CD4-positive, alpha-beta T cell treated with Interferon gamma for 1 hour (primary cell): ENCODE measurements around the gene ARSB.
"Not testable (repeated sequence)": the region's sequence is repeated elsewhere in the genome, so short reads cannot be mapped to it uniquely, and the experiment has no call there.

Experiments used
- DNase-seq: peaks from one replicate; pipeline ENCODE4 v3.0.0-alpha.2; 2020

Gene ARSB

DNA sequence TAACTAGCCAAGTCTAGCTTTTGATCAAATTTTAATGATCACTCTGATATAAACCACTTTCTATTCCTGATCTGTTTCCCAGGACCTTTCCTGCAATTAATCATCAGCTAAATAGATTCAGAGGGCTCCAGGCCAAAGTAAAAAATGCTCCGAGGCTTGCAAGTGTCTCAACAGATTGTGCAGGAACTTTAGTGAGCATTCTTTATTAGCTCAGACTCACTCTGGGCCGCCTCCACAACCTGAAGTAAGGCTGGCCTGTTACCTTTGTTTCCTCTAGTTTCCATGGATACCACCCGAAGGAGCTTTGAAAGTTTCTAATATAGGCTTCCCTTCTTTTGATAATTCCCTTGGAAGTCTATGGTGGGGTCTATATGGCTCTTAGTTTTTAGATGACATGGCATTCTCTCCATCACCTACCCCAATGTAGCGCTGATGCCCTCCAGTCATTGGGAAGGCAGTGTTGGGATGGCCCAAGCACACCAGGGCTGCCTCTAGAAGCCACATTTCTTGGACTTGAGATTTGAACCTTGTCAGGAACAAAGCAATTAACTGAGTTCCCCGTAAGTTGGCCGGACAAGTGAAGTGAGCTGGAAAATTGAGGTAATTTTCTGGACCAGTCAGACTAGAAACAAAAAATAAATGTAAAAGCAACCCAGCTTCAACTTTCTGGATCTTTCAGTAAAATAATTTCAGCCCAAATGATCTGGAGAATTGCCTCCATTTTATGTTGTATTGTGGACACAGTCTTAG, 238.9 kb downstream of the ARSB start:
- DNase-seq, result no peak

DNA sequence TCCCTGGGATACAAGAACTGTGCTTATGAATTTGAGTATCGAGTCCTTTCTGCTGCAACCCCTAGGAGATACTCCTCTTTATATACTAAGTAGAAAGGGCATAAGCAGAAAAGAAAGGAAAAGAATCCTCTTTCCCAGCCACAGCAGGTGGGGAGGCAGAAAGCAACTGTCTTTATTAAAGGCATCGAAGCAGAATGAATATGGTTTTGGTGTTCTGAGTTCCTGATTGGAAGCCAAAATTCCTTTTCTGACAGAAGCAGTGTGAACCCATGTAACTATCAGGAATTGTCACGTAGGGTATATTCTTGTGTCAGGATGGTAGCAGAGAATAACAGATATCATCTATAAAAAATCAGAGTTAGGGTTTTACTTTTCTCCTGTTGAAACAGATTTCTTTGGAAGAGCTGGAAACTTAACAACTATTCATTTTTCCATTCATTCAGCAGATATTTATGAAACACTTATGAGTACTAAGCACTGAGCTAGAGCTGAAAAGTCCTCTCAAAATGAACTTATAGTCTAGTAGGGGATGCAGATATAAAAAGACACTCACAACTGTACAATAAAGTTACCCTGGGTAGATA, 240.1 kb downstream of the ARSB start:
- DNase-seq, result no peak

DNA sequence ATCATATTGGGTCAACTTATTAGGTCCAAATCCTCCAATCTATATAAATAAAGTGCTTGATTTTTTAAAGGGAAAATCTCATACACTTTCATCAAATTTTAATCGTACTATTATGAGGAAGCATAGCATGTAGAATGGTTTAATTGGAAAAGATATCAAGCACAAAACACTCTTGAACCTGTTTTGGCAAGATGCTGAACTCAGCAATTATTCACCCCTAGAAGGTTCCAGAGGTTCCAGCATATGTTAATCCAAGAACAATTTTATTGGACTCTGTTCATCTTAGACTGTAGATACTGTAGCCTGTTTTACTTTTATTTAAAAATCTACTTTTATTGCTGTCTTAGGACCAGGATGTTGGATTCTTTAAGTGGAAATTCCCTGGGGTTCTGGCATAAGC, 244.1 kb downstream of the ARSB start:
- no peak for DNase-seq

DNA sequence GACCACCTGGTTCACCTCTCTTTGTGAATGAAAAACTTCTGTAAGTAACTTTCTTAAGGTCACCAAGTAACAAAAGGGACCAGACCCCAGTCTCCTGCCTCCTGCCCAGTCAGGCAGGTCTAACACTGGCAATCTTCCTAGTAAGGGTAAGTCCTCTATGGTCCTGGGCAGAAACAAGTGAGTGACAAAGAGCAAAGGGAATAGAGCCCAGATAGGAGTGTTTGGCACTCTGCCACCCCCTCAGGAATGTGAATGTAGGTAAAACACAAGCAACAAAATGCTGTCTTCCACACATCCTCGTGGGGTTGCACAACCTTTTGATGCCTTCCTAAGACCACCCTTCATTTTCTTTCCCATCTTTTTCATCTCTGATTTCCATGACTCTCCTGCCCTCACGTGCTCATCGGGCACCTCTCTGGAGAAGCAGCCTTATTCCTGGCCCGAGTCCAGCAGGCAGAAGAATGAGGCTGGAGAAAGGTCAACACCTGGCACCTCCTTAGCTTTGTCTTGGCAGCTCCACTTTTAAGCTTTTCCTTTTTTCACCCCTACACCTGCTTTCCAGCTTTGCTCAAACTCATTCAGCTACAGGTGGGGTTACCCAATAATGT, 246.3 kb downstream of the ARSB start:
- DNase-seq, result no peak

DNA sequence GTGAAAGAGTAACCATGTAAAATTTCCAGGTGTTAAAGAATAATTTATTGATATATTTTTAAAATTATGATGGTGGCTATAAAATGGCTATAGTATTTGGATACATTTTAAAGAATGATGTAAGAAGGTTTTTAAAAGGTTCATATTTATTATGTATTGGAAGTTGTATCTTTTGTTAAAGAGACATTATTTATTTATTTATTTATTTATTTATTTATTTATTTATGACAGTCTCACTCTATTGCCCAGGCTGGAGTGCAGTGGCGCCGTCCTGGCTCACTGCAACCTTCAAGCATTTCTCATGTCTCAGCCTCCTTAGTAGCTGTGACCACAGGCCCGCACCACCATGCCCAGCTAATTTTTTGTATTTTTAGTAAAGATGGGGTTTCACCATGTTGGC, 247.0 kb downstream of the ARSB start:
- DNase-seq, result no peak

DNA sequence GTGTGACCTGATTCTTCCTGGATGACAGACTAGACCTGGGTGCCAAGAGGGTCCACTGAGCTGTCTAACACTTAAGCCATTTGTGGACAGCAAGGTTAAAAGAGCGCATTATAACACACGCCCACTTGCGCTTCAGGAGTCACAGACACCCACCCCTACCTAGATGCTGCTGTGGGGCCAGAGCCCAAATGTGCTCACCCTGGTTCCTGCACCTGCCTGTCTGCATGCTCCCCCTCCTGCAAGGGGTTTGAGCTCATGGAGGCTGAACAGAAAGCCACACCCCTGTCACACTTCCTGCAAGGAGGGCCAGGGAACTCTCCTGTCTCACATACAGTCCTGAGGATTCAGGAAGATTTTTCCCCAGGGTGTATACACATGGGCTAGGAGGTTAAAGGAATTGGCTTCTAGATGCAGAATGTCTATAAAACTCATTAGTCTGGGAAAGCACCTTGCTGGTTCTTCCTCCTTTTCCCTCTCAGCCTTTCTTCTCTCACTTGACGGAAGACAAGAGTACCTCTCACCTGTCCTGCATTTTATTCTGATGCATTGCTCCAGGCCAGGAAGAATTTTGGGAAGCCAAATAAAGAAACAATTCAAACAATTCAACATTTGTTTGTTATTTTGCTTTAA, 249.2 kb downstream of the ARSB start:
- no peak for DNase-seq

DNA sequence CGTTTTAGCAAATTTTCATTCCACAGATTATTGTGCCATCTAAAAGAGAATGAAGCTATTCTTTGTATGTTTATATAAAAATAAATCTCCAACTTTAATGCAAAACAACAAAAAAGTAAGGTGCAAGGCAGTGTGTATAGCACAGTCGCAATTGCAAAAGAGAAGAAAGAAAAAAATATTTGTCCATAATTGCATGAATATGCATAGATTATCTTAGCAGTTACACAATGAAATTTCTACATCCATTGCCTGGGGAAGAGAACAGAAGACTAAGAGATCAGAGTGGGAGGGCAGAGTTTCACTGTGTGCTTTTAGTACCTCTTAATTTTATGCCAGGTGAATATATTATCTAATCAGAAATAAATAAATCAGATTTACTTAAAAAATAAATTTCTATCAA, 250.2 kb downstream of the ARSB start:
- no peak for DNase-seq

DNA sequence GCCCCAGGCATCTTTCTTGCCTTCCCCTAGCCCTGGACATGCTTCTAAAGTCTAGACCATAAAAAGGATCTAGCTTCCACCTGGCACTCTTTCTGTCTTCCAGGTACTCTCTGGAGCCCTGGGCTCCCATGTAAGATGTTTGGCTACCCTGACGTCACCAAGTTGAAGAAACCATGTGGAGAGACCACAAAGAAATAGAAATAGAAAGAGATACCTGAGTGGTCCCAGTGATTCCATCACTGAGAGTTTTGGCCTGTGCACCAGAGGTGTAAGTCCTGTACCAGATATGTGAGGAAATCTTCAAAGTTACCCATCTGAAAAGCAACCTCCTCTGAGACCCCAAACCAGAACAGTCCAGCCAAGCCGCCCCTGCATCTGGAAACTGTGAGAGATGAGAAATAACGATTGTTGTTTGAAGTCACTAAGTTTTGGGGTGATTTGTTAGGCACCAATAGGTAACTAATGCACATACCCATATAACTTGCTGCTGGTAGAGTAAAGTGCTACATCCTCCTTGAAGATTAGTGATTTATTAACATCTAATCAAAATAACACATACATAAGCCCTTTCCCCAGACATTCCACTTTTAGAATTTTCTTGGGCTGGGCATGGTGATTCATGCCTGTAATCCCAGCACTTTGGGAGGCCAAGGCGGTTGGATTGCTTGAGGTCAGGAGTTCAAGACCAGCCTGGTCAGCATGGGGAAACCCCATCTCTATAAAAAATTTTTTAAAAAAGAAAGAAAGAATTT, 250.8 kb downstream of the ARSB start:
- DNase-seq, result no peak

DNA sequence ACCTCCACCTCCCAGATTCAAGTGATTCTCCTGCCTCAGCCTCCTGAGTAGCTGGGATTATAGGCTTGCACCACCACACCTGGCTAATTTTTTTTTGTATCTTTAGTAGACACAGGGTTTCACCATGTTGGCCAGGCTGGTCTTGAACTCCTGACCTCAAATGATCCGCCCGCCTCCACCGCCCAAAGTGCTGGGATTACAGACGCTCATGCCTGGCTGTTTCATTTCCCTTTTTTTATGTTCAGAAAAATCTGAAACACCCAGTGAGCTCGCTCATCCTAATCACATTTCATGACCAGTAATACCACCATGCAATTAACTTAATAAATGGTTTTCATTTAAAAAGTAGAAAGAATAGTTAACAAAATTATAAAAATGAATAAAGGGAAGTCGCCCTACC, 252.4 kb downstream of the ARSB start:
- not testable (repeated sequence) for DNase-seq

DNA sequence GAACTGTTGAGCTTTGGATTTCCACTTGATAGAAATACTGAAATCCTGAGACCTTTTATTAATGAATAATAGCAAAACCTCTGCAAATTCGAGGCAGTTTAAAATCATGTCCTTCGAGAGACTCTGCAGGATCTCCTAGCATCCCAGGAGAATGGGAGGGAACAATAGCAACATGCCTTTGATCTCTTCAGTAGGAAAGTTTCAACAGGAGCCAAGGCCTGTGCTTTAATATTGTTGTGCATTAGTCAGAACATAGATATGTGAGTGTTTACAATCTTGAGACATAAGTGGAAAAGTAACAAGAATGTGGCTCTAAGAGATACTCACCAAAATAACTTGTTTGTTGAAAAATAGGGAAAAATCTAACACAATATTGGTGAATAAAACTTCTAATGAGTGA, 253.2 kb downstream of the ARSB start:
- no peak for DNase-seq

DNA sequence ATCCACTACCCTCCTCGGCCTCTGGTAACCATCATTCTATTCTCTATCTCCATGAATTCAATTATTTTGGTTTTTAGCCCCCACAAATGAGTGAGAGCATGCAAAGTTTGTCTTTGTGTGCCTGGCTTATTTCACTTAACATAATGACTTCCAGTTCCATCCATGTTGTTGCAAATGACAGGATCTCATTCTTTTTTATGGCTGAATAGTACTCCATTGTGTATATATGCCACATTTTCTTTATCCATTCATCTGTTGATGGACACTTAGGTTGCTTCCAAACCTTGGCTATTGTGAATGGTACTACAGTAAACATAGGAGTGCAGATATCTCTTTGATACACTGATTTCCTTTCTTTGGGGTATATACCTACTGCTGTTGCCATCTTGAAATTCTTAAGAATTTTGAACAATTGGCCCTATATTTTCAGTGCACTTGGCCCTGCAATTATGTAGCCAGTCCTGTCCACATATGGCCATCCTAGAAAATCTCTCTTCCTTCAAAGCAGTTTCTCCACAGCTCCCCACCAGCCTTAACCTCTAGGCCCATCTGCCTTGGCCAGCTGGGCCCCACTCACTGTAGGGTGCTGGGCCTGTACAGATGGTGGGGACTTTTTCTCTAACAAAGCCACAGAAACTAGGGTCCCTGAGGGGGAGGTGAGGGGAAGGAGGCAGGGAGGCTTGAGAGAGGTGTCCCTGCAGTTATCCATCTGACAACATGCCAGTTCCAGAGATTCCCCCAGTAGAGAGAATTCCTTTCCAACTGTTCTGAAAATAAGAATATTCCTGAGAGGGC, 254.6 kb downstream of the ARSB start:
- DNase-seq, result no peak

DNA sequence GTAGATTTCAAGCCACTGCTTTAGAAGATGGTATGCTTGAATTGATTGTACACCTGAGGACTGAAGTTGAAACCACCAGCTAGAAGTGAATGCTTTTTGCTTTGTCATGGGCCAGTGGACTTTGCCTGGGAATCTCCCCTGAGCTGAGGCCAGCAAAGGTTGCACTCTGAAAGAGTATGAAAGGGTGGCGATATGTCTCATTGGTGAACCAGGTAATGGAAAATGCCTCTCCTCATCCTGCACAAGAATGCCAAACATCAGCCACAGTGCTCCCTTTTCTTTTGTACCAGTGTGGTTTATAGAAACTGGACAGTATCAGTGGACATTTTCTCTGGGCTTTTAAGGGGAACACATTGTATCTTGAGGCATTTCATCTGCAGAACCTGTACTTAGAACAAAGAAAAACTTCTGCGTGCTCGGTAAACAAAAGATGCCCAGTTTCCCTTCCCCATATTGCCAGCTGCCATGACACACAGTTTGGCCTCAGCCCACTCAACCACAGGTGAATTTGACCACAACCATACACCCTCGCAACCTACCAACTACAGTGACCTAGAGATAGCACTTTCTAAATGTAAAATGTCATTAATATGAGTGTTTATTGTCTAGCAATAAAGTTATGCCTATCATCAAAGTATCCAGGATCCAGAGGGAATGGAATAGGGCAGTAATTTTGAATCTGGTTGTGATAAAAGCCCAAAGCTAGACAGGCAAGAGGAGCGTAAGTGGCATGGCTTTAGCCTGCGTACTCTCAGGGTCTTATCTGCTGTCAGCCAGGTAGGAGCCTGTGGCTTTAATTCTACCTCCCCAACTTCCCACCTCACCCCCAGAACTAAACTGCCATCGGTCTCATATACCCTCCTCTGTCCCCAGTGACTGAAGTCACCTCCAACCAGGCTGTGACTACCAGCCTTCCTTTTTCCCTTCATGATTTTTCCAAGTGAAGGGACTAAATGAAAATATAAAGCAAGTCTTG, 257.0 kb downstream of the ARSB start:
- DNase-seq, result peak; percentile 51
